Ascending aorta (tissue), 2 donors: Measurements from ENCODE around the gene OBSL1. TPM values are rescaled to one million over a fixed set of nuclear protein-coding genes. Genes with fewer than 3 reads are reported as not detected.

Source experiments
- DNase-seq, 2 donors: peaks; one replicate each; pipeline ENCODE4 v3.0.0-alpha.2; 2019; ENCODE audit warnings: low spot score in 2 of 2
- H3K27ac ChIP-seq, 2 donors: fragments of 200-600 bp; sonication (generic); one replicate each; pipeline ENCODE4 v1.5.1; 2016 to 2017; ENCODE audit warnings: mild to moderate bottlenecking in 1 of 2
- H3K27me3 ChIP-seq: fragments of 200-600 bp; sonication (generic); one replicate; pipeline ENCODE4 v1.5.1; 2017
- H3K36me3 ChIP-seq, 2 donors: fragments of 200-600 bp; sonication (generic); one replicate each; pipeline ENCODE4 v1.5.1; 2016
- H3K4me1 ChIP-seq, 2 donors: fragments of 200-600 bp; sonication (generic); one replicate each; pipeline ENCODE4 v1.5.1; 2016 to 2017; ENCODE audit warnings: mild to moderate bottlenecking in 1 of 2
- H3K4me3 ChIP-seq, 2 donors: fragments of 200-600 bp; sonication (generic); one replicate each; pipeline ENCODE4 v1.5.1; 2016 to 2017; ENCODE audit warnings: mild to moderate bottlenecking in 1 of 2
- H3K9me3 ChIP-seq, 2 donors: fragments of 200-600 bp; sonication (generic); one replicate each; pipeline ENCODE4 v1.5.1; 2016
- CTCF ChIP-seq, 3 experiments: fragments of 200-600 bp in 2 of 3; fragments of 450-650 bp in 1 of 3; sonication (generic) in 2 of 3; IDR thresholded peaks; one replicate each; pipeline ENCODE4 v1.5.1; 2016 to 2019; ENCODE audit warnings: antibody characterized with exemption in 3 of 3, mild to moderate bottlenecking in 1 of 3, moderate library complexity in 1 of 3
- intact Hi-C: fragments of 100-400 bp; cut with DNase I; formaldehyde crosslinking; loops from one replicate; pipeline ENCODE4 v1.15.1; 2023
- total RNA-seq: library from RNA; depleted of rRNA; stranded (reverse); fragments of >200 nt; gene quantifications from one replicate; pipeline ENCODE4 v1.1.0, GENCODE V29; 2016

The OBSL1 gene
- total RNA-seq, 1 donor from 2014 or later = 151 TPM

GRCh38 chr2:219514836-219515235, 56.5 kb downstream of the OBSL1 start:
- Histone ChIP-seq H3K4me3 (no peak overlapping the region), H3K36me3 (no peaks in the 10 kb centered on the region), H3K9me3 (no peaks in the 10 kb centered on the region), H3K27ac (no peak overlapping the region), H3K4me1 (peaks cover 0 to 11% of the 10 kb centered on the region in 2 donors), H3K27me3 (peaks cover 27% of the 10 kb centered on the region)
- intact Hi-C loops = no loop called here
- no peak for DNase-seq
- TF ChIP-seq CTCF (IDR thresholded peaks at IDR 0.05) = no peak

GRCh38 chr2:219514196-219514761, 57.1 kb downstream of the OBSL1 start, which contains the start of gene ASIC4:
TSS of gene ASIC4 (plus strand) at chr2:219514482. CDS start at chr2:219514725, 243 bp downstream.
- no peak for TF ChIP-seq CTCF (IDR thresholded peaks at IDR 0.05)
- peaks cover 27% of the 10 kb centered on the region for H3K27me3 ChIP-seq

GRCh38 chr2:219513787-219514186, 57.6 kb downstream of the OBSL1 start:
- Histone ChIP-seq H3K4me3 (no peak overlapping the region), H3K36me3 (no peaks in the 10 kb centered on the region), H3K27ac (no peak overlapping the region), H3K9me3 (no peaks in the 10 kb centered on the region), H3K27me3 (peaks cover 27% of the 10 kb centered on the region), H3K4me1 (peaks cover 4 to 21% of the 10 kb centered on the region in 2 donors)
- no peak for DNase-seq
- TF ChIP-seq CTCF (IDR thresholded peaks at IDR 0.05) = no peak
- intact Hi-C loops = no loop called here

More at GRCh38 chr2:219514196-219514761, 57.1 kb downstream of the OBSL1 start, which contains the start of gene ASIC4:
- DNase-seq = no peak
- no peaks in the 10 kb centered on the region for H3K36me3 ChIP-seq
- no peak within 1 kb of the TSS for H3K27ac ChIP-seq
- H3K9me3 ChIP-seq = no peaks in the 10 kb centered on the region
- intact Hi-C loops = no loop called here
- peaks cover 0 to 16% of the 10 kb centered on the region in 2 donors for H3K4me1 ChIP-seq
- H3K4me3 ChIP-seq = no peak within 1 kb of the TSS

GRCh38 chr2:219512524-219513216, 58.7 kb downstream of the OBSL1 start:
- DNase-seq = no peak
- TF ChIP-seq CTCF (IDR thresholded peaks at IDR 0.05) = no peak
- Histone ChIP-seq H3K27me3 (peaks cover 27% of the 10 kb centered on the region), H3K27ac (no peak overlapping the region), H3K4me1 (peaks cover 5 to 25% of the 10 kb centered on the region in 2 donors), H3K9me3 (no peaks in the 10 kb centered on the region), H3K4me3 (no peak overlapping the region), H3K36me3 (no peaks in the 10 kb centered on the region)
- intact Hi-C loops = no loop called here

- H3K27me3 ChIP-seq = peaks cover 27% of the 10 kb centered on the region
- no peak overlapping the region for H3K4me3 ChIP-seq
- H3K9me3 ChIP-seq = no peaks in the 10 kb centered on the region
- H3K36me3 ChIP-seq = peaks cover 1% of the 10 kb centered on the region in 2 donors
- intact Hi-C loops = no loop called here
- DNase-seq = no peak
- no peak for TF ChIP-seq CTCF (IDR thresholded peaks at IDR 0.05)
- H3K27ac ChIP-seq = no peak overlapping the region
- peaks cover 5 to 25% of the 10 kb centered on the region in 2 donors for H3K4me1 ChIP-seq
Measured at GRCh38 chr2:219511547-219512325, 59.6 kb downstream of the OBSL1 start.
